ENCODE results near the gene ZBTB7C. TPM values are rescaled to one million over a fixed set of nuclear protein-coding genes. Genes with fewer than 3 reads are reported as not detected.

Gene ZBTB7C
- total and polyA plus RNA-seq, 2 of the 4 experiments (the other 2 are of a cell fraction): not detected

DNA sequence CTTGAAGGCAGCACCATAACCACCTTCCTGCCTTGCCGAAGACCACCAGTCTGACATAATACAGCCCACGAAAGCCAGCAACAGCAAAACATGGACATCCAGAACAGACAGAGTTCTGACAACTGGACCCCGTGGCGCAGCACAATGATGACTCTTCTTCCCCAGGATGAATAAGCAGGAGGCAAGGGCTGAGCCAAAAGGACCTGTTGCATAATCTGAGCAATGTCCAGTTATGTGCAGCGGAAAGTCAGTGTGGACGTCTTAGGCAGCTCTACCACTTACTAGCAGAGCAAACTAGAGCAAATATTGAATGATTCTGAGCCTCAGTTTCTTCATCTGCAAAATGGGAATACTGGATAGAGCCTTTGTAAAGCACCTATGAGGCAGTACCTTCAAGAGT, 225.1 kb downstream of the ZBTB7C start:
- Histone ChIP-seq H4K20me1 (ENCODE audit: insufficient read depth, low read length) (no peaks in the 10 kb centered on the region), H4K91ac (ENCODE audit: insufficient read depth, low read depth, low read length) (no peak overlapping the region), H2AK9ac (replicated peaks; ENCODE audit: low read depth, low read length, poor library complexity) (peak overlapping the region; percentile 16), H4K8ac (ENCODE audit: low read depth in 2 of 2, low read length in 2 of 2) (no peak overlapping the region), H3K36me3 (ENCODE audit: control insufficient read depth, insufficient read depth, low read length) (no peaks in the 10 kb centered on the region), H3K18ac (ENCODE audit: low read depth, low read length) (no peak overlapping the region), H2AK5ac (ENCODE audit: low read depth, low read length) (no peak overlapping the region), H3K4ac (ENCODE audit: low read depth, low read length) (no peak overlapping the region), H4K5ac (ENCODE audit: low read depth, low read length) (no peak overlapping the region), H3K4me1 (ENCODE audit: control insufficient read depth, insufficient read depth, low read length) (no peaks in the 10 kb centered on the region), H2BK20ac (ENCODE audit: low read depth, low read length) (no peak overlapping the region), H3K4me3 (ENCODE audit: insufficient read depth, low read depth, low read length) (no peak overlapping the region), H2BK5ac (ENCODE audit: low read depth, low read length, poor library complexity, severe bottlenecking) (no peak overlapping the region), H3K27ac (ENCODE audit: insufficient read depth, low read length) (no peak overlapping the region), H3K9ac (ENCODE audit: low read depth, low read length) (no peak overlapping the region), H3K56ac (ENCODE audit: extremely low read depth, insufficient read depth, low read length) (no peak overlapping the region), H3K23ac (ENCODE audit: low read depth, low read length) (no peak overlapping the region), H3K9me3 (ENCODE audit: control insufficient read depth, insufficient read depth, low read length) (no peaks in the 10 kb centered on the region), H3K9me1 (ENCODE audit: insufficient read depth, low read length) (no peaks in the 10 kb centered on the region), H2BK15ac (ENCODE audit: low read depth, low read length) (no peak overlapping the region), H3K14ac (replicated peaks; ENCODE audit: low read depth, low read length) (no peak overlapping the region), H3K27me3 (ENCODE audit: control insufficient read depth, insufficient read depth, low read length) (peaks cover 15% of the 10 kb centered on the region), H2BK120ac (ENCODE audit: low read depth, low read length) (no peak overlapping the region), H3K79me1 (ENCODE audit: low read depth in 1 of 2, low read length in 2 of 2) (no peaks in the 10 kb centered on the region), H2AFZ (replicated peaks; ENCODE audit: low read length, poor library complexity) (no peak overlapping the region), H3K4me2 (ENCODE audit: low read depth, low read length) (no peak overlapping the region)
- no peak for TF ChIP-seq MAZ (IDR thresholded peaks at IDR 0.05; ENCODE audit: borderline replicate concordance, low read depth, low read length)
- TF ChIP-seq ELK1 (IDR thresholded peaks at IDR 0.05; ENCODE audit: borderline replicate concordance, low read depth, low read length): no peak
- TF ChIP-seq MAFK (IDR thresholded peaks at IDR 0.05; ENCODE audit: low read depth, low read length): no peak
- no peak for TF ChIP-seq RAD21 (IDR thresholded peaks at IDR 0.05; ENCODE audit: low read length)
- no peak for TF ChIP-seq FOS (IDR thresholded peaks at IDR 0.05; ENCODE audit: low read depth, low read length)
- no peak for TF ChIP-seq NFE2L2 (IDR thresholded peaks at IDR 0.05; ENCODE audit: low read depth, low read length)
- TF ChIP-seq, protein P1, sequence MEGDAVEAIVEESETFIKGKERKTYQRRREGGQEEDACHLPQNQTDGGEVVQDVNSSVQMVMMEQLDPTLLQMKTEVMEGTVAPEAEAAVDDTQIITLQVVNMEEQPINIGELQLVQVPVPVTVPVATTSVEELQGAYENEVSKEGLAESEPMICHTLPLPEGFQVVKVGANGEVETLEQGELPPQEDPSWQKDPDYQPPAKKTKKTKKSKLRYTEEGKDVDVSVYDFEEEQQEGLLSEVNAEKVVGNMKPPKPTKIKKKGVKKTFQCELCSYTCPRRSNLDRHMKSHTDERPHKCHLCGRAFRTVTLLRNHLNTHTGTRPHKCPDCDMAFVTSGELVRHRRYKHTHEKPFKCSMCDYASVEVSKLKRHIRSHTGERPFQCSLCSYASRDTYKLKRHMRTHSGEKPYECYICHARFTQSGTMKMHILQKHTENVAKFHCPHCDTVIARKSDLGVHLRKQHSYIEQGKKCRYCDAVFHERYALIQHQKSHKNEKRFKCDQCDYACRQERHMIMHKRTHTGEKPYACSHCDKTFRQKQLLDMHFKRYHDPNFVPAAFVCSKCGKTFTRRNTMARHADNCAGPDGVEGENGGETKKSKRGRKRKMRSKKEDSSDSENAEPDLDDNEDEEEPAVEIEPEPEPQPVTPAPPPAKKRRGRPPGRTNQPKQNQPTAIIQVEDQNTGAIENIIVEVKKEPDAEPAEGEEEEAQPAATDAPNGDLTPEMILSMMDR (conservative IDR thresholded peaks at IDR 0.05; ENCODE audit: low read depth, low read length): no peak
- TF ChIP-seq RCOR1 (IDR thresholded peaks at IDR 0.05; ENCODE audit: insufficient replicate concordance, low read length): no peak
- no peak for TF ChIP-seq MXI1 (IDR thresholded peaks at IDR 0.05; ENCODE audit: borderline replicate concordance, low read depth, low read length)
- no peak for TF ChIP-seq BHLHE40 (IDR thresholded peaks at IDR 0.05; ENCODE audit: low read depth, low read length)
- no peak for TF ChIP-seq USF2 (IDR thresholded peaks at IDR 0.05; ENCODE audit: low read depth, low read length)
- TF ChIP-seq CEBPB (IDR thresholded peaks at IDR 0.05; ENCODE audit: low read depth, low read length): no peak
- TF ChIP-seq POLR2A (IDR thresholded peaks at IDR 0.05; ENCODE audit: low read depth, low read length): no peak
- no peak for TF ChIP-seq RFX5 (IDR thresholded peaks at IDR 0.05; ENCODE audit: low read depth, low read length)
- no peak for TF ChIP-seq CHD1 (IDR thresholded peaks at IDR 0.05; ENCODE audit: low read depth, low read length)
- no peak for TF ChIP-seq SMC3 (IDR thresholded peaks at IDR 0.05; ENCODE audit: low read depth, low read length)
- ATAC-seq (ENCODE audit: low read depth) (no peak), DNase-seq (no peak)
- intact Hi-C loops (cut with micrococcal nuclease) (no loop called here), in situ Hi-C loops (cut with MboI; ENCODE audit: low sequenced_read_pairs) (no loop called here), dilution Hi-C loops (cut with HindIII; ENCODE audit: low sequenced_read_pairs, unreplicated experiment) (no loop called here)
- ChIA-PET CTCF (no interaction called here), POLR2A (ENCODE audit: unreplicated experiment) (no interaction called here)
- no TSS peak for BruUV-seq (replicated peaks)
- WGBS, 2 experiments (ENCODE audit: extremely low coverage in 2 of 2, insufficient read length in 1 of 2): no CpG with 5 or more reads among the region's 6 CpGs
